HPDE6-E6E7 (cell line): ENCODE measurements around the gene ADAMTS15.
"Not testable (repeated sequence)": the region's sequence is repeated elsewhere in the genome, so short reads cannot be mapped to it uniquely, and the experiment has no call there.

Source experiments
- DNase-seq: peaks from one replicate; pipeline ENCODE4 v3.0.0; 2011; ENCODE audit warnings: missing footprints; ENCODE audit errors: extremely low spot score

Gene ADAMTS15

GRCh38 chr11:130436171-130436570, 12.3 kb upstream of the ADAMTS15 start:
- DNase-seq, result no peak

- peak; percentile 38 for DNase-seq
Observed at GRCh38 chr11:130437848-130438247, 10.6 kb upstream of the ADAMTS15 start.

DNA sequence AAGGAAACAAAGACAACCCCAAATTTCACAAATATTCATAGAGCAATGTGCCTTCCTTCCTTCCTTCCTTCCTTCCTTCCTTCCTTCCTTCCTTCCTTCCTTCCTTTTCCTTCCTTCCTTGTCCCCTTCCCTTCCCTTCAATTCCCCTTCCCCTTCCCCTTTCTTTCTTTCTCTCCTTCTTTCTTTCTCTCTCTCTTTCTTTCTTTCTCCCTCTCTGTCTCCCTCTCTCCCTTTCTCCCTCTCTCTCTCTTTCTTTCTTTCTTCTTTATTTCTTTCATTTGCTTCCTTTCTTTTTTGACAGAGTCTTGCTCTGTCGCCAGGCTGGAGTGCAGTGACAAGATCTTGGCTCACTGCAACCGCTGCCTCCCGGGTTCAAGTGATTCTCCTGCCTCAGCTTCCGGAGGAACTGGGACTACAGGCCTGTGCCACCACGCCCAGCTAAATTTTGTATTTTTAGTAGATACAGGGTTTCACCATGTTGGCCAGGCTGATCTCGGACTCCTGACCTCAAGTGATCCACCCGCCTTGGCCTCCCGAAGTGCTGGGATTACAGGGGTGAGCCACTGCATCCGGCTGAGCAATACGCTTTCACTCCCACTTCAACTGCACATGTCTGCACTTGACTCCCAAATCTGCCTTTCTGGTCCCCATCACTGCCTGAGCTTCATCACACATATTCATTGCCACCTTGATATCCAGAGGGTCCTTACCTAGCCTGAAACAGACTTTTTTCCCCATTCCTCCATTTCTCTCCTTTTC, 9.9 kb upstream of the ADAMTS15 start:
- DNase-seq, result not testable (repeated sequence)

DNA sequence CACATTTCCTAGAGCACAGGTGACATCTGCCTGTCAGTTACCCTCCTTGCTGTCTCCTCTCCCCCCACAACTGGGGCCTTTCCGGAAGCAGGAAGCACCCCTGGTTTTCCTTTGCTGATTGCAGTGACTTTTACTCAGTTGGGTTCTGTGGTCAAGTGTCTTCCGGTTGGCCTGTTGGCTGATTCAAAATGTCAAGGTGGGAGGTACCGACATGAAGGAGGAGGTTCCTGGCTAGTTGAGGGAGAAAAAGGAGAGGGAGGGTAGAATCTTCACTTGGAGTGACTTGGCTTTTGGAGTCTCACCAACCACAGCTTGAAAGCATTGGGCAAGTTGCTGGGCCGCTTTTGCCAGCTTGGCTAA, 9.3 kb upstream of the ADAMTS15 start:
- DNase-seq, result no peak

GRCh38 chr11:130439876-130440275, 8.6 kb upstream of the ADAMTS15 start:
- DNase-seq, result no peak

GRCh38 chr11:130441719-130442118, 6.7 kb upstream of the ADAMTS15 start:
- no peak for DNase-seq

DNA sequence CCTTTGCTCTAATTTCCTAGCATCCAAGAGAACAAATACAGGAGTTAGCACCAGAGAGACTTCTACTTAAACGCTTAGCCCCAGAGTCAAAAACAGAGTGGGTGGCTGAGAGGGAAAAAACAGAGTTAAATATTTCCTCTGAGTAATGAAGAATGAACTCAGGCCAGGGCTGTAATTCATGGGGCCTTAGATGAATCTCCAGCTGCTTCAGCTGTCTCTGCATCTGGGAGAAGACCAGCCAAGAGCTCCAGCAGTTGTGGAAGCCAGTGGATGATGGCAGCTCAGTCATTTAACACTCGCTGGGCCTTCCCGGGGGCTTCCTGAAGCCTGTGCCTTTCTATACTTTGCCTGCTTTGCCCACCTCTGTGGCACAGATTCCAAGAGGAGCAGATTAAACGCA, 5.7 kb upstream of the ADAMTS15 start:
- DNase-seq, result no peak

DNA sequence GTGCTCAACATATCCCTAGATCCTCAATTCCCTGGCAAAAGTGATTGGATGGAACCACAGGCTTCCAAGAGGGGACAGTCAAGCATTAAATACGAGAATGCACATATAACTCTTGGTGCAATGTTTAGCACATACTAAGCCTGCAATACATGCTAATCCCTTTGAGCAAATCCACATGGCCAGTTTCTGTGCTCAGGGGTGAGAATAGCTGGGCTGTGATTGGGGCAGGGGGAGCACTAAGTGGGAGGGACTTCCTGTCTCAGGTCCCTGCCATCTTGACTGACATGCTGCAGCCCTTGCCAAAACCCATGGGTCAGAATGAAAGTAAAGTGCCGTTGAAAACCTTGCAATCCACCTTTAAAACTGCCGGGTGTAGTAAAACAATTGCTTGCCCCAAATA, 2.7 kb upstream of the ADAMTS15 start:
- no peak for DNase-seq

DNA sequence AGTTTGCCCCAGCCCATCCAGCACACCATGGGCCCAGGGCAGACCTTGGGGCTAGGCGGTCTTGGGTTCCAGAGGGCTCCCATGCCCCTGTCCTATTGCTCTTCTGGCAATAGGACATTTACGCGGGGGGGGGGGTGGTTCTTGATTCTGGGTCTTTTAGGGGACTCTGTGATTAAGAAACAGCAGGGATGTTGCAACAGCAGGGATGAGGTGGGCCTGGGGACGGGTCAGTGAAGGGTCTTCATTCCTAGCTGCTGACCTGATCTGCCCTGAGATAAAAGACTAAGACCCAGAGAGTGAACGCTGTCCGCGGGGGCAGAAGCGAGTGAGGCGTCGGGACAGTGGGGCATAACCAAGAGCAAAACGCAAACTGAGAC, 418 bp upstream of the ADAMTS15 start:
- no peak for DNase-seq

DNA sequence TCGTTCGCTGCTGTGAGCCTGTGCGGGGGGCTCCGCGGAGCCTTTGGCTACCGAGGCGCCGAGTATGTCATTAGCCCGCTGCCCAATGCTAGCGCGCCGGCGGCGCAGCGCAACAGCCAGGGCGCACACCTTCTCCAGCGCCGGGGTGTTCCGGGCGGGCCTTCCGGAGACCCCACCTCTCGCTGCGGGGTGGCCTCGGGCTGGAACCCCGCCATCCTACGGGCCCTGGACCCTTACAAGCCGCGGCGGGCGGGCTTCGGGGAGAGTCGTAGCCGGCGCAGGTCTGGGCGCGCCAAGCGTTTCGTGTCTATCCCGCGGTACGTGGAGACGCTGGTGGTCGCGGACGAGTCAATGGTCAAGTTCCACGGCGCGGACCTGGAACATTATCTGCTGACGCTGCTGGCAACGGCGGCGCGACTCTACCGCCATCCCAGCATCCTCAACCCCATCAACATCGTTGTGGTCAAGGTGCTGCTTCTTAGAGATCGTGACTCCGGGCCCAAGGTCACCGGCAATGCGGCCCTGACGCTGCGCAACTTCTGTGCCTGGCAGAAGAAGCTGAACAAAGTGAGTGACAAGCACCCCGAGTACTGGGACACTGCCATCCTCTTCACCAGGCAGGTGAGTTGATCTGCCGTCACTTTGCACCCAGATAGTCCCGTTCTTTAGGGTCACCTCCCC, 1.0 kb downstream of the ADAMTS15 start:
- DNase-seq, result no peak

DNA sequence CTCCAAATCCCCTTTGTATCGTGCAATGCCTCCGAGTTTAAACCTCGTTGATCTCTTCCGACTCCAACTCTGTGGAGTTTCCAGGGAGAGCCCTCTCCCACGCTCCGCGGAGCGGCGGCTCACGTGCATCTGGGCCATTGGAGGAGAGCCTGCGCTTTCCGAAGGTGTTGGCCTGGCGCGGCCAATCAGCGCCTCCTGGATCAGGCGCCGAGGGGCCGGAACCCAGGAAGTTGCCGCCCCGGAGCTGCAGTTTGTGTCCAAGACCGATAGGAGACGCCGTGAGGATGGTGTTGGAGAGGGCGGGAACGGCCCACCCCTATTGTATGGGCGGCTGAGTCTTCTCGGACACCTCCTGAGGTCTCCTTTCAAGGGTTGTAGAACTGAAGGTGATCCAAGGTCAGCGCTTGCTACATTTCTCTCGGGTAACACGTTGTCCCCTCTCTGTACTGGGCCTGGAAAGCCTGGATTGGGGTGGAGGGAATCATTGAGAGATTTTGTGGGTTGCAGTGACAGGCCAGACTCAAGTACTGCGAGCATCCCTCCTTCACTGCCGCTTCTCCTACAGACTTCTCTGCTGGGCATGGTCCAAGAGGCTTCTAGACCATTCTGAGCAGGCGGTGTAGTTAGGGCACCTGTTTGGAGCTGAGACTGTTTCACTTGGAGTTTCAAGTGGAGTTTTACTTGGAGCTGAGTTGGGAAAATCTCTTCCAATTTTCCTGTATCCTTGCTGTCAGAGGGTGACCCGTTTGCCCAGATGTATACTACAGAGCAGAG, 1.7 kb downstream of the ADAMTS15 start:
- no peak for DNase-seq

GRCh38 chr11:130451231-130452019, 3.0 kb downstream of the ADAMTS15 start:
- no peak for DNase-seq

- no peak for DNase-seq
Observed at GRCh38 chr11:130452176-130452575, 3.7 kb downstream of the ADAMTS15 start.

GRCh38 chr11:130452940-130453339, 4.5 kb downstream of the ADAMTS15 start:
- DNase-seq, result no peak

DNA sequence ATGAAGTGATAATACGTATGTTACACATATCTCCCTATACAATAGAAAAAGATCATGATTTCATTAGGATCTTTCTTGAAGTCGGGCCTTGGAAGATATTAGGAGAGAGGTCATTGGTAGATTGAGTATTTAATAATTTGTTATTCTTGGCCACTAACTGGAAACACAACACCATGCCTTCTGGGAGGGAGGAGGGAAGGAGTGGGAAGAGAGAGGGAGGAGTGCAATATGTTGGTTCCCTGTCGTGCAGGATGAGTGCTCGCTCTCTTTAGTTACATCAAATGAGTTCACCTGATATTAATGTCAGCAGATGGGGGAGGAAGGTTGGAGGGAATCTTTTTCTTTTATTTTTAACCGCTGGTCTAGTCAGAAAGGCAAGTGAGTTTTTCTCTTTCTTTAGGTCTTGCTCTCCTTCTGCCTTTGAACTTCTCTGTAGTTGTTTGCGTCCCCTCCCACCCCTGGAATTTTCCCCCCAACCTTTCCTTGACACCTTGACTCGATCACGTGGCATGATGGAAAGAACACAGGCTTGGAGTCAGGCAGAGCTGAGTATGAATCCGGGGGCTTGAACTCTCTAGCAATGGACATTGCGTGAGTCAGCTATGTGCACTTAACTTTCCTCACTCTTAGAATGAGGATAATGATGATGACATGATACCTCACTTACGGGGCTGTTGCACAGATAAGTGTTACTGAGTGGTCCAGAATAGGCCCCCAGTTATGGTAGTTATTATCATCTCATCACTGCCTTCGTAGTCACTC, 6.2 kb downstream of the ADAMTS15 start:
- no peak for DNase-seq

DNA sequence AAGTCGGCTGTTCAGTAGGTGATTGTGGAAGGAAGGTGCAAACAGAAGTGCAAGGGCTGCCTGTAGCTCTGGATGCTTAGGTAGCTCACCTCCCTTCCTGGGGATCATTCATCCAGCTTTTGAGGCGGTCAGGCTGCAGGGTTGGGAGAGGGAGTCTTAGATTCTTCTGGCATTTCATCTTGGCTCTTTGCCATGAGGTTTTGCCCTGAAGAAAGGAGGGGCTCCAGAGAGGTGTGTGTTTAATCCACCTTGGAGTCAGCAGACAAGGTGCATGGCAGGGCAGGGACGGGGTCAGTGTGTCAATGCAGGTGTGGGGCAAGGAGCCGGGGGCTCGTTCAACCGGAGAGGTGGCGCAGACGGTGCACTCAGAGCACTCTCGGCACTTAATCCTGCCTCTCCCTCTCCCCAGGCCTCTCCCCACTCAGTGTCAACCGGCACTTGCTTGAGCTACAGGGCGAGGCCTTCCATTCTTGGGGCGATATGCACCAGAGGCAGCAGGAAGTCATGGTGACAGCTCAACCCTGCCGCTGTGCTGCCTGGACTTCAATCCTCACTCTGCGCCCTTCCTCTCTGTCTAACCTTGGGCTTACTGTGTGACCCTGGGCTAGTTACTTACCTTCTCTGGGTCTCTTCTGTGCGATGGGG, 7.2 kb downstream of the ADAMTS15 start:
- DNase-seq, result no peak

- DNase-seq, result no peak
Observed at GRCh38 chr11:130456286-130456685, 7.8 kb downstream of the ADAMTS15 start.

DNA sequence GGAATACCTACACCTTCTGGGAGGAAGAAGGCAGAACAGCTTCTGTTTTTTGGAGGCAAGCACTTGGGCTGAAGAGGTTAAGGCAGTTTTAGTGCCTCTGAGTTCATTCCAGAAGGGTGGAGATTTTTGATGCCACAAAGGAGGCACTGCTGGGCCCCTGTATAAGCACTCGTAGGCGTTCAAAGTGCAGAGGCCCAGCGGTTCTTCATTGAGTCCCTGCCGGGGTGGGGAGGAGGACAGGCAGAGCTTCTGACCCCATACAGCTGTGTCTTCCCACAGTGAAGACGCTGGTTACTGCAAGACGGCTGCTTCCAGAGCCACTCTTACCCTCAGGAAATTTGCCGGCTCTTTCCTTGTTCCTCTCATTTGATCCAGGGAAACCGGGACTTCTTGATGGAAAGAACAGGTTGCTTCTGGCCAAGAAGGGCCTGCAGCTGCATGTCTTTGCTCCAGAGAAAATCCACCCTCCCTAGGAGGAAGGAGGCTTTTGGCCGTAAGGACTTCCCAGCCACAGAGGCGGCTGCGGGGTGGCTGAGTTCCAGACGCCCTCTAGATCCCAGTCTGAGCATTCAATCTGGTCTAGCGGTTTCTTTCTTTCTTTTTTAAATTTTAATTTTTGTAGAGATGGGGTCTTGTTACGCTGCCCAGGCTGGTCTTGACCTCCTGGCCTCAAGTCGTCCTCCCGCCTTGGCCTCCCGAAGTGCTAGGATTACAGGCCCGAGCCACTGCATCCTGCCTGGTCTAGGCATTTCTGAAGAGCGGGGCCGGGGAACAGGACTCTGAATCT, 9.4 kb downstream of the ADAMTS15 start:
- no peak for DNase-seq

- no peak for DNase-seq
Observed at GRCh38 chr11:130458410-130458729, 9.9 kb downstream of the ADAMTS15 start.

- no peak for DNase-seq
Observed at GRCh38 chr11:130459521-130459920, 11.1 kb downstream of the ADAMTS15 start.
